VCaP (cell line): Measurements from ENCODE around the gene NEURL2.
A peak's percentile ranks its signal among the peaks of the same experiment; 100 is the strongest.

Experiments
- H3K27ac ChIP-seq: fragments of 450-650 bp; 2 replicates; pipeline ENCODE4 v1.5.1; 2017
- TF ChIP-seq, protein P1 (sequence below): fragments of 450-650 bp; conservative IDR thresholded peaks from 2 replicates; pipeline ENCODE4 v1.5.1; 2017; ENCODE audit warnings: mild to moderate bottlenecking, moderate library complexity

NEURL2 gene

DNA sequence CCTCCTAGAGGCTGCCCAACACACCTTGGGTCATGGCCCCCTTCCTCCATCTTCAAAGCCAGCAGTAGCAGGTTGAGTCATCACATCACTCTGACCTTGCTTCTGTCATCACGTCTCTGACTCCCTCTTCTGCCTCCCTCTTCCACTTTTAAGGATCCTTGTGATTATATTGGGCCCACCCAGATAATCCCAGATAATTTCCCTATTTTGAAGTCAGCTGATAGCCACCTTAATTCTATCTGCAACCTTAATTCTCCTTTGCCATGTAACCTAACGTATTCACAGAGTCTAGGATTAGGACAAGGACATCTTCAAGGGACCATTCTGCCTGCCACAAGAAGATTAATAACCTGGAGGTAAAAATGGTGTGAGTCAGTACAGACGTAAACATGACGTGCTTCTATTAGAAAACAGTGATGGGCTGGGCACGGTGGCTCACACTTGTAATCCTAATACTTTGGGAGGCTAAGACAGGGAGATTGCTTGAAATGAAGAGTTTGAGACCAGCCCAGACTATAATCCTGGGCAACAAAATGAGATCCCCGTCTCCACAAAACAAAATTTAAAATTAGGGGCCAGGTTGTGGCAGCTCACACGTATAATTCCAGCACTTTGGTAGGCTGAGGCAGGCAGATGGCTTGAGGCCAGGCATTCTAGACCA is 30.3 kb downstream of the NEURL2 start:
- H3K27ac ChIP-seq = peak overlapping the region; percentile 49
- TF ChIP-seq, protein P1, sequence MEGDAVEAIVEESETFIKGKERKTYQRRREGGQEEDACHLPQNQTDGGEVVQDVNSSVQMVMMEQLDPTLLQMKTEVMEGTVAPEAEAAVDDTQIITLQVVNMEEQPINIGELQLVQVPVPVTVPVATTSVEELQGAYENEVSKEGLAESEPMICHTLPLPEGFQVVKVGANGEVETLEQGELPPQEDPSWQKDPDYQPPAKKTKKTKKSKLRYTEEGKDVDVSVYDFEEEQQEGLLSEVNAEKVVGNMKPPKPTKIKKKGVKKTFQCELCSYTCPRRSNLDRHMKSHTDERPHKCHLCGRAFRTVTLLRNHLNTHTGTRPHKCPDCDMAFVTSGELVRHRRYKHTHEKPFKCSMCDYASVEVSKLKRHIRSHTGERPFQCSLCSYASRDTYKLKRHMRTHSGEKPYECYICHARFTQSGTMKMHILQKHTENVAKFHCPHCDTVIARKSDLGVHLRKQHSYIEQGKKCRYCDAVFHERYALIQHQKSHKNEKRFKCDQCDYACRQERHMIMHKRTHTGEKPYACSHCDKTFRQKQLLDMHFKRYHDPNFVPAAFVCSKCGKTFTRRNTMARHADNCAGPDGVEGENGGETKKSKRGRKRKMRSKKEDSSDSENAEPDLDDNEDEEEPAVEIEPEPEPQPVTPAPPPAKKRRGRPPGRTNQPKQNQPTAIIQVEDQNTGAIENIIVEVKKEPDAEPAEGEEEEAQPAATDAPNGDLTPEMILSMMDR = no peak

- H3K27ac ChIP-seq = no peak overlapping the region
- TF ChIP-seq, protein P1 = no peak
Measured at GRCh38 chr20:45859916-45860315, 31.1 kb downstream of the NEURL2 start.

GRCh38 chr20:45857882-45858216 is 33.2 kb downstream of the NEURL2 start:
- H3K27ac ChIP-seq = peak overlapping the region; percentile 90
- TF ChIP-seq, protein P1 = no peak

DNA sequence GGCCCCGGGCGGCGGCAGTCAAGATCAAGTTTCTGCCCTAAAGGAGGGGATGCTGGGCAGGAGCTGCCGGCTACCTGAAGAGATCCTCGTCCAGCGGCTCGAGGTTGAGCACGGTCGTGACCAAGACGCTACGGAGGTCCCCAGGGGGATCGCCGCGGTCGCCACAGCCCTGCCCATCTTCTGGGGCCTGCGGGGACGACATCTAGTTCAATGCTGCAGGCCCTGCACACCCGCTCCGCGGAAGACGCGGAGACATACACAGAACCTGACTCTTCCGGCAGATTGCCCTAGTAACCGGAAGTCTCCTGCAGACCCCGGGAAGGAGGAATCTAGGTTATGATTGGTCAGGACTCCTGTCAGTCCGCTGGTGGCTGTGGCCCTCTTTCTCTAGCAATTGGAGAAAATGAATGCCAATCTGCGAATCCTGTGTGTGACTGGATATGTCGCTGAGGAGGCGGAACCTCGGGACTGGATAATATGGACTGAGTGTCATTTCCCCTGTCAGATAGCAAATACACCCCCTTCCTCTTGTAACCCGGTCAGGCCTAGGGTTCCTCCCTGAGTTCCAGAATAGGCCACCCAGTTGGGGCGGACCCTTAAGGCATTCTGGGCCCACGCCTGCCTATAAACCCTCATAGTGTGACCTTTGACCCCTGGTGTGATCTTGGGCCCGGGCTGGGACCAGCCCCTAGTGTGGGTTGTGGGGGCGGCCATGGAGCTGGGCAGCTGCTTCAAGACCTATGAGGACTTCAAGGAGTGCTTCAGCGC is 33.7 kb downstream of the NEURL2 start, which contains the start of the genes ACOT8 and ZSWIM3:
TSS of gene ACOT8 (minus strand) at position 279 of the 768 bp plus-strand sequence. CDS start at position 202, 77 bp downstream.
TSS of gene ZSWIM3 (plus strand) at position 501 of the 768 bp plus-strand sequence. CDS start at position 713, 212 bp downstream.
- TF ChIP-seq, protein P1 = no peak
- H3K27ac ChIP-seq = peak within 1 kb of the TSS; percentile 90

DNA sequence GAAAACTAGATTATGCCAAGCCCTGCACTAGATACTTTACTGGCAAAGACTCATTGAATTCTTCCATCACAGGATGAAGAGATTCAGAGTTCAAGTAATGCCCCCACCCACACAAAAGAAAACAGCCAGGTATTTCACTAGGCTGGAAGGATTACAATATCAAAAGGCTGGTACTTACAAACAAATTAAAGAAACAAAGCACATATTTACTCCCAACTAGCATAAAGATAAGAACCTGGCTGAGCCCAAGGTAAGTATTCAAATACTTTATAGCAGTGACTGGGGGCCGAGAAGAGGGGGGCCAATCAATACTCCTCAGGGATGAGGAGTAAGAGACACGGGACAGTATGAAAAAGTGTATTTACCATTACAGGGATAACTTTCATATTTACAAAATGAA is 37.5 kb downstream of the NEURL2 start:
- H3K27ac ChIP-seq = no peak overlapping the region
- TF ChIP-seq, protein P1 = no peak

GRCh38 chr20:45852326-45852725 is 38.7 kb downstream of the NEURL2 start:
- TF ChIP-seq, protein P1 = no peak
- H3K27ac ChIP-seq = no peak overlapping the region

GRCh38 chr20:45851501-45851900 is 39.5 kb downstream of the NEURL2 start:
- TF ChIP-seq, protein P1 = no peak

More at GRCh38 chr20:45851501-45851900, 39.5 kb downstream of the NEURL2 start:
- no peak overlapping the region for H3K27ac ChIP-seq
